Retinal pigment epithelial cell (primary cell): ENCODE measurements around the gene SALL3.

Source experiments
- DNase-seq: peaks from one replicate; pipeline ENCODE4 v3.0.0-alpha.2; 2010; ENCODE audit warnings: low read depth
- H3K4me3 ChIP-seq: 2 replicates; pipeline ENCODE4 v1.5.1; 2011; ENCODE audit warnings: mild to moderate bottlenecking, low read length, control low read depth, moderate library complexity
- TF ChIP-seq, protein P1 (sequence below): conservative IDR thresholded peaks from 2 replicates; pipeline ENCODE4 v1.5.1; 2011; ENCODE audit warnings: low read depth, low read length, control low read depth, inconsistent platforms

SALL3 gene

DNA sequence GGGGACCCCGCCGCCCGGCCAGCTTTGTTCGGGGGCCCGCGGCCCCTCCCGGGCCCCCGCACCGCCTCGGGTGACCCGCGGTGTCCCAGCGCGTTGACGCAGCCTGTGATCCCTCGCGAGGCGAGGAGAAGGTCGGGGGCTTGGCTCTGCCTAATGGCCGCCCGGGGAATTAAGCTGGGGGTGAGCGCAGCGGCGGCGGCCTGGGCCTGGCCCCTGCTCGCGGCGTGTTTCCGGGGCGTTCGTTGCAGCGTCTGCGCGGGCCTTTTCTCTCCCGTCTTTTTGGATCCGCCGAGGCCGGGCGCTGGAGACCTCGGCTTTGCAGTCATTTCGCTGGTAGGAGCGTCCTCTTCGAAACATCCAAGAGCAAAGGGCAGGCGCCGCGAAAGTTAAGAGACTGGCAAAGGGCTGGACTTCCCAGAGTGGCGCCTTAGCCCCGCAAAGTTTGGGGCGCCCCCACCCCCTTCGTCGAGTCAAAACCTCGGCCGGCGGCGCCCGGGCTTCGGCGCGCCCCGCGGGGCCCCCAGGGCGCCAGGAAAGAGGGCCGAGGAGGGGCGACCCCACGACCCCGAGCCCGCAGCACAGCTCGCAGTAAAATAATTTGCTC lies 1.3 kb downstream of the SALL3 start:
- no peak overlapping the region for H3K4me3 ChIP-seq
- DNase-seq = no peak

DNA sequence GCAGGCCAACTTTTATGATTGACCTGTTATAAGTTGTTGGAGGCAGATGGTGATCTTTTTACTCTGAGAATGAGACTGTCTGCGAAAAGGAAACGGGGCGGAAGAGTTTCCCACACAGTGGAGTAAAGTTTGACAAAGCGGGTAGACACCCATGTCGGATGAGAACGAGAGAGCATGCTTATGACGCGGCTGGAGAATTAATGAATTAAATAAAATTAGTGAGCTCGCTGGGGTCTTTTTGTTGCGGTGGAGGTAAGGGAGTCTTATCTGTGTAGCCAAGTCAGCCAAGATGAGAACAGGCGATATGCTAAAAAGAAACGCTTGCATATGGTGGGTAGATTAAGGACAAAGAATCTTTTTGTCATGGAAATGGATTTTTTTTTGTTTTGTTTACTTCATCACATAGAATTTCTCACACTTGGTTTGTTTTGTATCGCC lies 1.8 kb downstream of the SALL3 start:
- TF ChIP-seq, protein P1, sequence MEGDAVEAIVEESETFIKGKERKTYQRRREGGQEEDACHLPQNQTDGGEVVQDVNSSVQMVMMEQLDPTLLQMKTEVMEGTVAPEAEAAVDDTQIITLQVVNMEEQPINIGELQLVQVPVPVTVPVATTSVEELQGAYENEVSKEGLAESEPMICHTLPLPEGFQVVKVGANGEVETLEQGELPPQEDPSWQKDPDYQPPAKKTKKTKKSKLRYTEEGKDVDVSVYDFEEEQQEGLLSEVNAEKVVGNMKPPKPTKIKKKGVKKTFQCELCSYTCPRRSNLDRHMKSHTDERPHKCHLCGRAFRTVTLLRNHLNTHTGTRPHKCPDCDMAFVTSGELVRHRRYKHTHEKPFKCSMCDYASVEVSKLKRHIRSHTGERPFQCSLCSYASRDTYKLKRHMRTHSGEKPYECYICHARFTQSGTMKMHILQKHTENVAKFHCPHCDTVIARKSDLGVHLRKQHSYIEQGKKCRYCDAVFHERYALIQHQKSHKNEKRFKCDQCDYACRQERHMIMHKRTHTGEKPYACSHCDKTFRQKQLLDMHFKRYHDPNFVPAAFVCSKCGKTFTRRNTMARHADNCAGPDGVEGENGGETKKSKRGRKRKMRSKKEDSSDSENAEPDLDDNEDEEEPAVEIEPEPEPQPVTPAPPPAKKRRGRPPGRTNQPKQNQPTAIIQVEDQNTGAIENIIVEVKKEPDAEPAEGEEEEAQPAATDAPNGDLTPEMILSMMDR = no peak
- DNase-seq = no peak
- no peak overlapping the region for H3K4me3 ChIP-seq

More for the DNA sequence above, 1.3 kb downstream of the SALL3 start:
- TF ChIP-seq, protein P1 = no peak

DNA sequence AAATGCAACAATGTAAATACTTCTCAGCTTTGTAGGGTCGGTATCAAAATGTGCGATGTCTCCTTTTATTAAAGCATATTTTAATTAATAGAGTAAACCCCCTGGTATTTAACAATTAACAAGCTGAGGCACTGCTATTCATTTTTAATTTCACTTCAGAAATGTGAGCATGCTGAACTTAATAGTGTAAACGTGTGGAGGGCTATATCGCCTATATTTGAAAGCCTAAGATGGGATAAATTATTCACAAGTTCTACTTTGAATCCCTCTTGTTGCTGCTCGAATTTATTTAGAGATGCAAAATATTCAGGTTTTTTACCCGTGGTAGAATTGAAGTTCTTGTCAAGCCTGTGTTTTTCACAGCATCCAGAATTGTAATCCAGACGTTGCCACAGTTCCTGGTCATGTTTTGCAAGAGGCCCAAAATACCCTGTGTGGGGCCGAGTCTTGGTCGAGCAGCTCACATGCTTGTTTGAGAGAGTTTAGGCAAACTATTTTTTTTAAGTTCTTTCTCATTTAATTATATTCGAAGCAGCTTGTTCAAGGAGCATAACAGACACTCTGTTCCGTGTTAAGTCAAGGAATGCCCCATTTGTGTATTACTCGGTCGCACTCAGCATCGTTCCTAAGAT lies 2.5 kb downstream of the SALL3 start:
- TF ChIP-seq, protein P1 = no peak
- no peak overlapping the region for H3K4me3 ChIP-seq
- no peak for DNase-seq

DNA sequence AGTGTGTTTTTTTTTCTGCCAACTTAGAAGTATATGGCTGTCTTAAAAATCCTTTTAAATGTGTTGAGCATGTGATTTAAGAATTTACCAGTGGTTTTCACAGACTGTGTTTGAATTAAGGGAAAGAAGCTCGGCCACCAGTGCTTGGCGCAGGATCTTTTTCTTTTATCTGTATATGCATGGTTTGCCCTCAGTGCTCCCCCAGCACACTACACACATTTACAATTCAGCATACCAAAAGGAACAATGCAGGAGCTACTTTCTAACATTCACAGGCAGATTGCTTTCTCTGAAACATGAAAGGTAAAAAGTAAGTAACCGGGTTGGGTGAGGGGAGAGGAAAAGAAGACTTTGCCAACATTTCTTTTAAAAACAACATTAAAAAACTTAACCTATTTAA lies 3.9 kb downstream of the SALL3 start:
- H3K4me3 ChIP-seq = no peak overlapping the region
- no peak for DNase-seq
- TF ChIP-seq, protein P1 = no peak

DNA sequence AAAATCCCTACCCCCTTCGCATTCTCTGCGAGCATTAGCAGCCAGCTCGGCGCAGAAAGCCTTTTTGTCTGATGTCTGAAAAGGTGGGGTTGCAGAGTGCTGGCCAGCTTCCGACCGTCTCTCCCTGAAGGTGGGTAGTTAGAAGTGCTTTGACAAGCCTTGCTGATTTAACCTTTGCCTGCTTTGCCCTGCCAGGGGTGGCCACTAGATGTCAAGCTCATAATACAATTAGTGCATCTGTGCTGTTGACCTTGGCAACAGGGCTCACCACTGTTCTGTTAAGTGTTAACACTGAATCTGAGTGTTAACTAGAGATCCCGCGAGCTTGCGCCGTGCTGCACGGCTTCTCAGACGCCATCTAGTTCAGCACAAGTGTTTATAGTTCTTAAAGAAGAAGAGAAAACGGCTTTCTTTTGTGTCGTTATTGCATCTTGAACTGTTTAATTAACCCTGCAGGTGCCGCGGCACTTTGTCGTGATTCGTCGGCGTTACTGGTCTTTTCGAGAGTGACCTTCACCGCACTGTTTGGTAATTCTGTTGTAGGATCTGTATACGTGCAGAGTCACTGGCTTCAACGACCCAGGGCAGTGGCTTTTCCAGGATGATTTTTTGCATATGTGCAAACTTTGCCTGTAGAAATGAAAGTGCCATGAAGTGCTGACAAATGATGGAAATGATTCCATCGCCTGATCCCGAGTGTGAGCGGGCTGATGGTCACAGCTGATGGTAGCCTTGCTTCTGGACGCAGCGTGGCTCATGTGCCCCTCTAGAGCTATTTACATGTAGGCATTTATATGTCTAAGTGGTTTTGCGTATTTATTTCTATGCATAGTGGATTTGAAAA lies 5.5 kb downstream of the SALL3 start:
- TF ChIP-seq, protein P1 = peak; percentile 32
- peak; percentile 1 for DNase-seq
- H3K4me3 ChIP-seq = no peak overlapping the region

DNA sequence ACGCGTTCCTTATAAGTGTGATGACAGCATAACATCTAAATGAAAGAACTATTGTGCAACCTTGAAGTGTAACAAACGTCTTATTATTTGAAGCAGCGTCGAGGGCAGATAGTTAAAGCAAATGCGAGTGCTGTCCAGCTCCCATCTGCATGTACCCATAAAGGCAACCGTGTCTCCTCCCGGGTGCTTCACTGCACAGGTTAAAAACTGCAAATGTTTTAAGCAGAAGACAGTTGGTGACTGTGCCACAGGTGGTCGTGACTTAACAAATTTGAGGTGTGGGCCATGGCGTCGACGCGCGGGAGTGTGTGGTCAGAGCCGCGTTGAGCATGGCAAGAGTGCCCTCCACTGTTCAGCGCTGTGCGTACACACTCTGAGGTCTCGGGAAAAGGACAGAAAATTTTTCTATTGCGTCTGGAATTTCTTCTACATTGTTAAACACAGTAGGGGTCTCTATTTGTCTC lies 6.4 kb downstream of the SALL3 start:
- TF ChIP-seq, protein P1 = peak; percentile 44
- H3K4me3 ChIP-seq = no peak overlapping the region
- no peak for DNase-seq

DNA sequence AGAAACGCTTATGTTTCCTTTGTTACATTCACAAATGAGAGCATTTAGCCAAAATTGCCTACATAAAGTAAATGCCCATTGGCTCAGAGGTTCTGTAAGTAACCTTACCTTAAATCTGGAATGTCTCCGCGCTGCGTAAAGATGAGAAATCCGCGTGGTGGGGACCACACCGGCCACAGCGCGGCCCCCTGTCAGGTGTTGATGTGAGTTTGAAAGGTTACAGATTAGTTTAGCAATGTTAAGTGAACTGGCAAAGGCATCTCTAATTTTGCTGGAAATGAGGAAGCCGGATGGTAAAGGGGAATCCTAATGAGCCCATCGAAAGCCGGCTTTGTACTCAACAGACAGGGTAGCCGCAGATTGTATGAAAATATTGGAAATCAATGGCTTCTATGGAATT lies 11.8 kb downstream of the SALL3 start:
- no peak overlapping the region for H3K4me3 ChIP-seq
- no peak for DNase-seq
- TF ChIP-seq, protein P1 = no peak
